ENCODE data around the gene ADD2. TPM values are rescaled to one million over a fixed set of nuclear protein-coding genes. Genes with fewer than 3 reads are reported as not detected.
"Not testable (repeated sequence)": the region's sequence is repeated elsewhere in the genome, so short reads cannot be mapped to it uniquely, and the experiment has no call there.

Gene ADD2
- polyA plus RNA-seq, 3 donors: 5.5 to 5.7 (median 5.6) TPM

- DNase-seq (ENCODE audit: low read depth in 3 of 3, low spot score in 2 of 3): no peak
These were observed 119.0 kb downstream of the ADD2 start for GRCh38 chr2:70648961-70649360.

DNA sequence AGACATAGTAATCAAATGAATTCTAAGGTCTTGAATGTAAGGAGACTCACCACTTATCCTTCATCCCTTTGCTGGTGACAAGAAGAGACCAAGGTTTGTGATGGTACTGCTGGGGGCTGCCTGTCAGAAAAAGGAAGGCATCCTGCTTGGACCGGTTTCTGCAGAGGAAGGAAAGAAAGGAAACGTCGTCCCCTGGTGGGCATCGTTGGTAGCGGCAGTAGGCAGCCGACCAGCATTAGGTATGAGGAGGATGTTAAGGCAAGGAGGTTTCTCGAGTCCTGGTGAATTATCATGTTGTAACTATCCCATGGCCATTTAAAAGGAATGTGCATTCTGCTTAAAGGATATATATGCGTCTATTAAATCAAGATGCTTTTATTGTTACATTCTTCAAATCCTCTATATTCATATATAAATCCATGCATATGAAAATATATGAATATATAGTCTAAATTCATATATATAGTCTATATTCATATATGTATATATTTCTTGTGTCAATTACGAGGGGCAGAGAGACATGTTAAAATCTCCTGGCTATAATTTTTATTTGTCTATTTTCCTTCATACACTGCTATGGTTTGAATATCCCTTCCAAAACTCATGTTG, 120.0 kb downstream of the ADD2 start:
- peak in 1 of 3 donors; percentile 57 for DNase-seq (ENCODE audit: low read depth in 3 of 3, low spot score in 2 of 3)

- DNase-seq (ENCODE audit: low read depth in 3 of 3, low spot score in 2 of 3): no peak
These were observed 121.6 kb downstream of the ADD2 start for GRCh38 chr2:70646420-70646818.

DNA sequence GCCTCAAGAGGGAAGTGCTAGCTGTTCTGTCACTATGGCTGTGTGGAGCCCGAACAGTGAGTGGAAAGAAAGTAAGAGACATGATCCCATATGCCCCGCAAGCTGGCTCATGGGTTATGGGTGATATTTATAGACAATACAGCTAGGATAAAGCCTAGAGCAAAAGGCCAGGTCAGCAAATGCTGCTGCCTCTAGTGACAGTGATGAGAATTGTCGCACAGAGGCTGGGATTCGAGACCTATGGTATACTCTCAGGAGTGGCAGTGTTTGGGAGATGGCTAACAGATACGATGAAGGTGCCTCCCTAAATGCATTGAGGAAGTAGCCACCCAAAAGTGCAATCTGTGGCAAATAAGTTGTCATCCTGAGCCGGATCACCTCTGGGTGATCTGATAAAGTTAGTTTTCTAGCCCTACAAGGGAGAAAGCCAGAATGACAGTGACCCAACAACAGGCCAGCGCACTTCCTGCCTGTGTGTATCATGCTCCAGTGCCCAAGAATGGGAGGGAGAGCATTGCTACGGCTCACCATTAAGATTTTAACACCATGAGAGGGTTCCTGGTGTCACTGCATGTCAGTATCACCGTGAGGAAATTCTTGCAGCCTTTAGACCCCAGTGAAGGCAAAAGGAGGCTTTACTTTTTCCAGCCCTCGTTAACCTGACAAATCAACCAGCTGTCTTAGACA, 122.1 kb downstream of the ADD2 start:
- no peak for DNase-seq (ENCODE audit: low read depth in 3 of 3, low spot score in 2 of 3)

DNA sequence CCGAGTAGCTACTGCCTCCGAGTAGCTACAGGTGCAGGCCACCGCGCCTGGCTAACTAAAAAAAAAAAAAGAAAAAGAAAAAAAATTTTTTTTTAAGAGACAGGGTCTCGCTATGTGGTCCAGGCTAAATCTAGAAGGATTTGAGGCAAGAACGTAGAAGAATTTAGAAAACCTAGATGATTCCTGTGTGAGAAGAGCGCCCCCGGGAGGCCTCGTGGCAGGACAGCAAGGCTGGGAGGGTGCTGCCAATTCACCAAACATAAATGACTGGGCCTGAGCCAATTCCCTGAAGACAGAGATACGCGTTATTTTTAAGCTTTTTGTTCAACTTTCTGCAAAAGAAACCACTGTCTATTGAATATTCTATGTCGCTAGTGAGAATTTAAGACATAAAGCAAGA, 124.3 kb downstream of the ADD2 start:
- no peak for DNase-seq (ENCODE audit: low read depth in 3 of 3, low spot score in 2 of 3)

GRCh38 chr2:70641263-70641784, 126.7 kb downstream of the ADD2 start:
- no peak for DNase-seq (ENCODE audit: low read depth in 3 of 3, low spot score in 2 of 3)

DNA sequence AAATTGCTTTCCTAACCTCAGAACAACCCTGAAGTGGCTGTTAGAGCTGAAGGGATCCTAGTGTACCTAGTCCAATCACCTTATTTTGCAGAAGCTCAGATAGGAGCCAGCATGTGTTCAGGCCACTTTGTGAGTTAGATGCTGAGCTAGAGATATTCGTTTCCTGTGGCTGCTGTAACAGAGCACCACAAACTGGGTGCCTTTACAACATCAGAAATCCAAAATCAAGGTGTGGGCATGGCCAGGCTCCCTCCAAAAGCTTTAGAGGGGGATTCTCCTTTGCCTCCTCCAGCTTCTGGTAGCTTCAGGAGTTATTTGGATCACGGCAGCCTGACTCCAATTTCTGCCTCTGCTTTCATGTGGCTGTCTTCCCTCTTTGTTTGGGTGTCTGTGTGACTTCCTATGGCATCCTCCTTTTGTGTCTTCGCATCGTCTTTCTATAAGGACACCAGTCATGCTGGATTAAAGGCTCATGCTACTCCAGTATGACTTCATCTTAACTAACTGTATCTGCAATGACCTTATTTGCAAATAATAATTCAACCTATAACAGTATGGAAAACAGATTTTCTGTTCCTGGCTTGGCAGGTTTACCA, 128.1 kb downstream of the ADD2 start:
- DNase-seq (ENCODE audit: low read depth in 3 of 3, low spot score in 2 of 3): no peak

DNA sequence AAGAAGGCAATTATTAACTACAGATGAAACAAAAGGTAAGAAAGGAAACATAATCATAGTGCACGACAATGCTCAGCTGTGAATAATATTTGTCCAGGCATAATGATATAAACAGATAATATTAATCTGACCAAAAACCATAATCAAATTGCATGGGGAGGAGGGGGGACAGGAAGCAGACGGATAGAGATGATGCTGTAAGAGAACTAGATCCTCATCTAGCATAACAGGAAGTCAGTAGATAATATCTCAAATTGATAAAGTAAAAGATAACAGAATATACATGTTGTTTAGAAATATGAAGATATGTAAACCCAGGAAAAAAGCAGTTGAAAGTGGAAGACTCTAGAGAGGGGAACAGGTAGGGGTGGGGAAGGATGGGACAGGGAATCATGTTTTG, 129.4 kb downstream of the ADD2 start:
- DNase-seq (ENCODE audit: low read depth in 3 of 3, low spot score in 2 of 3): no peak

- DNase-seq (ENCODE audit: low read depth in 3 of 3, low spot score in 2 of 3): no peak
These were observed 134.5 kb downstream of the ADD2 start for GRCh38 chr2:70633508-70633907.

DNA sequence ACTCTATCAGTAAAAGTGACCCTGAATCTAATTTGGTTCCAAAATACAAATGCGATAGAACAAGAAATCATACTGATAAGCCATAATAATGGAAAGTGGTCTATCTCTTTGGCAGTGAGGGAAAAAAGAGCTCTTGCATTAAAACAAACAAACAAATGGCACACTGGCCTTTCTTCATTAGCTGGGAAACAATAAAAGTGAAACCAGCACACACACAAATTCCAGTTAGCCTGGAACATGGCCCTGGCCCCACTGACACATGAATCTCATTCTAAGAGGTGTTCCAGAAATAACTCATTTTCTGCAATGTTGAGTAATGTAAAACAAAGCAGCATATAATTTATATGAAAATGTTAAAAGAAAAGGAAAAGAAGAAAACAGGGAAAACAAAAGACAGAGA, 135.0 kb downstream of the ADD2 start:
- DNase-seq (ENCODE audit: low read depth in 3 of 3, low spot score in 2 of 3): no peak

DNA sequence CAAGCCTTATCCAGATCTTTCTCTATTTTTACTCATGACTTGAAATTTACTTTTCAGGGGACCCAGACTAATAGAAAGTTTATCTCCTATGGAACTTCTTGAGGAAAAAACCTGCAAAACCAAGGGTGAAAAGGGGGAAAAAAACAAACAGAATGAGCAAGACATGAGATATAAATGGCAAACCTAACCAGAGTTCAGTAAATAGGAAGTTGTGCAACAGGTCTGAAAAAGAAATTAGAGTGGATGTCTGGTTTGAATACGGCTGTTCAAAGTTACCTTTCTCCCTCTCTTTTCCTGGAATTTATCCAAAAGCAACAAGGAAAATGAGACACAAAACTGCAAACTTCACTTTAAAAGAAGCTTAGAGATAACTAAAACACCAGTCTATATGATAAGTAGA, 135.6 kb downstream of the ADD2 start:
- DNase-seq (ENCODE audit: low read depth in 3 of 3, low spot score in 2 of 3): no peak

GRCh38 chr2:70630761-70631160, 137.2 kb downstream of the ADD2 start:
- DNase-seq (ENCODE audit: low read depth in 3 of 3, low spot score in 2 of 3): no peak

GRCh38 chr2:70627211-70627898, 140.6 kb downstream of the ADD2 start:
- no peak for DNase-seq (ENCODE audit: low read depth in 3 of 3, low spot score in 2 of 3)

DNA sequence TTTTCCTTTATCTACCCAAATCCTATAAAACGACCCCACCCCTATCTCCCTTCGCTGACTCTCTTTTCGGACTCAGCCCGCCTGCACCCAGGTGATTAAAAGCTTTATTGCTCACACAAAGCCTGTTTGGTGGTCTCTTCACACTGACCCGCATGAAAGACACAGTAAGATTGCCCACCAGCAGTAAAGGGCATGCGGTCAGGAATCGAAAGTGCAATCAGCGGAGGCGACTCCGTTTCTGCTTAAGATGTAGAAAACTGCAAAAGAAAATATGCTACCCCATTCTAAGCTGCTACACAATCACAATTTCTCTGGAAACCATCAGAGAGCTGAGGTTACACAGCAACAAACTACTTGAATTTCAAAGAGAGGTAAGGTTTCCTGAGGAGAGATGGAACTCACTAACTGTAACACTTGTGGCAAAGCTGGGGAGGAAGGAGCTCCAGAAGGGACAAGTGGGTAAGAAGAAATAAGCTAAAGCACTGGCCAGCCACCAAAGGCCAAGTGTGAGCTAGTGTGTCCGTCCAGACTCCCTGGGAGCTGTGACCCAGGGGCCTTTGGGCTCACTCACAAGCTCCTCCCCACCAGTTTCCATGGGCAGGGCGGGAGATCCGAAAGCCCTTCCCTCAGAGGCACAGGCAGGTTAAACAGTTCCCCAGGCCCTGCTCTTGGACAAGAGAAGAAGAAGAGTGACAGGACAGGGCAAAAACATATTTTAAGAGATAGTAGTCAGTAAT, 141.6 kb downstream of the ADD2 start:
- no peak for DNase-seq (ENCODE audit: low read depth in 3 of 3, low spot score in 2 of 3)

DNA sequence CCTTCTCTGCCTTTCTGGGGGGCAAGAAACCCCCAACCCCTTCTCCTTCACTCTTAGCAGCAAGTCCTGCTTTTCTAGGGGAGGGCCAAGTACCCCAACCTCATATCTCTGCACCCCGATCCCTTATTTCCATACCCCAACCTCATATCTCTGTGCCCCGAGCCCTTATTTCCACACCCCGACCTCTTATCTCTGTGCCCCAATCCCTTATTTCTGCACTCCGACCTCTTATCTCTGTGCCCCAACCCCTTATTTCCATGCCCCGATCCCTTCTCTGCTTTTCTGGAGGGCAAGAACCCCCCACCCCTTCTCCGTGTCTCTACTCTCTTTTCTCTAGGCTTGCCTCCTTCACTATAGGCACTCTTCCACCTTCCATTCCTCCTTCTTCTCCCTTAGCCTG, 146.5 kb downstream of the ADD2 start:
- DNase-seq (ENCODE audit: low read depth in 3 of 3, low spot score in 2 of 3): not testable (repeated sequence)

DNA sequence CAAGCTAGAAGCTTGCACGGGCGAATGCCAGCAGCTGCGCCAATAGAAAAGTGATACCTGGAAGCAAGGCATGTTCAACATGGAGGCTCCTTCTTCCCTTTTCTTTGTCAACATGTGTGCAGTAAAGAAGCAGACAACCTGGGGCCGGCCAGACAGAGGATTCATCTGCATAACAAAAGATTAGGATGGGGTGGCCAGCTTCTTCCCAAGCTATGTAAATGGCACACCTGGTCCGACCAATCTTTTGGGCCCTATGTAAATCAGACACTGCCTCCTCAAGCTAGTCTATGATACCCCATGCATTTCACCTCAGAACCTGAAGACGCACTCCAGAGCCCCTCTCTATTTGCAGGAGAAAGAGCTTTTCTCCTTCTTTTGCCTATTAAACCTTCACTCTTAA, 148.0 kb downstream of the ADD2 start:
- no peak for DNase-seq (ENCODE audit: low read depth in 3 of 3, low spot score in 2 of 3)

GRCh38 chr2:70619167-70619566, 148.8 kb downstream of the ADD2 start:
- no peak for DNase-seq (ENCODE audit: low read depth in 3 of 3, low spot score in 2 of 3)

GRCh38 chr2:70616168-70616694, 151.8 kb downstream of the ADD2 start:
- no peak for DNase-seq (ENCODE audit: low read depth in 3 of 3, low spot score in 2 of 3)

GRCh38 chr2:70615222-70615621, 152.8 kb downstream of the ADD2 start:
- no peak for DNase-seq (ENCODE audit: low read depth in 3 of 3, low spot score in 2 of 3)

DNA sequence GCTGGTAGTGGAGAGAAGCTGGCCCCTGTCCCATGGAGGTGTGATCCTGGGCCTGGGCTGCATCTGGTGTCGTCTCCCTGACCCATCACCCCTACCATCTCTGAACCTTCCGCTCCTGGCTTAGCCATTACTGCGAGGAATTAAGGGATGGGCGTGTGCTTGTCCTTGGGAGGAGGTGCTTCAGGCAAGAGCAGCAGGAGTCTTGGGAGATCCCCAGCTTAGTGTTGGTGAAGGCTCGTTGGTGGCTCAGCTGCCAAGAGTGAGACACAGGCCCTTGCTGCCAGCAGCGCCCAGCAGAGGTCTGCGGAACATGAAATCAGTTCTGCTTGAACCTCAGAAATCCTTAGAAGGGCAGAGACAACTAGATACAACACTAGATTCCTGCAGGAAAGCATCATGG, 154.5 kb downstream of the ADD2 start:
- no peak for DNase-seq (ENCODE audit: low read depth in 3 of 3, low spot score in 2 of 3)

DNA sequence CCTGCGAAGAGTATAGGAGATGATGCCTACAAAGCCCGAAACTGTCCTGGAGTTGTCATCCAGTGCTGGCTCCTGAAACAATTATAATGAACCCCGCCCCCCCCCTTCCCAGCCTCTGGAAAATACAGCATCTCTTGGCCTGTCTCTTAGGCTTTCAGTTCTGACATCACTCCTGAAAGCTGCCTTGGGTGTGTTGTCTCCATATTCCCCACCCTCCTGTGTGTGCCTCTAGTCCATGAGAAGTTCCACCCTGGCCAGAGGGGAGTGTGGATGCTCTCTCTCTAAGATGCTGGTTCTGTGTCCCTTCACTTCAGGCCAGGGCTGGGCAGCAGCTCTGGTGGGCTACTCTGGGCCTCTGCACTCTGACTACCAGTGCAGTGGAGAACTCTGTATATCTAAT, 155.4 kb downstream of the ADD2 start:
- DNase-seq (ENCODE audit: low read depth in 3 of 3, low spot score in 2 of 3): no peak

All from right renal cortex interstitium (tissue), 3 donors.